SU-DHL-6 (cell line): Measurements from ENCODE around the gene ZNF311.

Experiments
- H2AFZ ChIP-seq: fragments of 200-600 bp; sonication (generic); 2 replicates; pipeline ENCODE4 v1.6.1; 2014; ENCODE audit warnings: low read depth, mild to moderate bottlenecking, moderate library complexity, mixed read lengths, antibody characterized with exemption, low read length; ENCODE audit not compliant: severe bottlenecking
- H3F3A ChIP-seq: fragments of 200-600 bp; shearing (Covaris generic); 2 replicates; pipeline ENCODE4 v1.6.0; 2016; ENCODE audit warnings: antibody characterized with exemption, mild to moderate bottlenecking; ENCODE audit not compliant: insufficient read depth
- H3K27ac ChIP-seq: fragments of 200-600 bp; sonication (generic); 2 replicates; pipeline ENCODE4 v1.5.1; 2016; ENCODE audit warnings: low read depth, mild to moderate bottlenecking, low read length, moderate library complexity, mixed read lengths
- H3K27me3 ChIP-seq: fragments of 200-600 bp; sonication (generic), shearing (Covaris generic); 2 replicates; pipeline ENCODE4 v1.6.0; 2014; ENCODE audit warnings: mild to moderate bottlenecking, low read length
- H3K36me3 ChIP-seq: fragments of 200-600 bp; sonication (generic); 2 replicates; pipeline ENCODE4 v1.6.1; 2014; ENCODE audit warnings: mild to moderate bottlenecking, low read length, mixed read lengths
- H3K4me2 ChIP-seq: fragments of 300-600, 200-600 bp; shearing (Covaris generic), sonication (generic); 2 replicates; pipeline ENCODE4 v1.6.0; 2014; ENCODE audit warnings: low read length, low read depth, mild to moderate bottlenecking; ENCODE audit not compliant: poor library complexity, severe bottlenecking
- H3K4me3 ChIP-seq: fragments of 200-600 bp; sonication (generic); 2 replicates; pipeline ENCODE4 v1.5.1; 2014; ENCODE audit warnings: antibody characterized with exemption, low read length, mild to moderate bottlenecking, mixed read lengths; ENCODE audit not compliant: insufficient read depth, poor library complexity, severe bottlenecking
- H3K79me2 ChIP-seq: fragments of 200-600 bp; sonication (generic); 2 replicates; pipeline ENCODE4 v1.6.1; 2014; ENCODE audit warnings: mild to moderate bottlenecking, low read length, moderate library complexity; ENCODE audit not compliant: insufficient read depth
- H3K9ac ChIP-seq: fragments of 200-600 bp; sonication (generic); 2 replicates; pipeline ENCODE4 v1.7.0; 2014; ENCODE audit warnings: mild to moderate bottlenecking, low read length
- H3K9me2 ChIP-seq: fragments of 200-600 bp; sonication (generic); replicated peaks from 2 replicates; pipeline ENCODE4 v1.6.1; 2014; ENCODE audit warnings: low read length; ENCODE audit not compliant: insufficient read depth
- H3K9me3 ChIP-seq: fragments of 200-600 bp; sonication (generic); 2 replicates; pipeline ENCODE4 v1.6.1; 2014; ENCODE audit warnings: low read length, mixed read lengths; ENCODE audit not compliant: insufficient read depth
- H4K20me1 ChIP-seq: fragments of 200-600 bp; sonication (generic); 2 replicates; pipeline ENCODE4 v1.6.1; 2014; ENCODE audit warnings: low read depth, mild to moderate bottlenecking, antibody characterized with exemption, low read length, moderate library complexity, mixed read lengths
- EZH2phosphoT487 ChIP-seq: fragments of 200-600 bp; sonication (generic), shearing (Covaris generic); conservative IDR thresholded peaks from 2 replicates; pipeline ENCODE4 v1.6.1; 2018; ENCODE audit warnings: mild to moderate bottlenecking, antibody characterized with exemption, low read length, moderate library complexity, mixed read lengths
- TF ChIP-seq, protein P1 (sequence below): fragments of 200-600 bp; sonication (generic); IDR thresholded peaks from one replicate; pipeline ENCODE4 v1.5.1; 2017; ENCODE audit warnings: antibody characterized with exemption, mild to moderate bottlenecking, low read length, moderate library complexity; ENCODE audit not compliant: insufficient read depth, poor library complexity, severe bottlenecking

Gene ZNF311

DNA sequence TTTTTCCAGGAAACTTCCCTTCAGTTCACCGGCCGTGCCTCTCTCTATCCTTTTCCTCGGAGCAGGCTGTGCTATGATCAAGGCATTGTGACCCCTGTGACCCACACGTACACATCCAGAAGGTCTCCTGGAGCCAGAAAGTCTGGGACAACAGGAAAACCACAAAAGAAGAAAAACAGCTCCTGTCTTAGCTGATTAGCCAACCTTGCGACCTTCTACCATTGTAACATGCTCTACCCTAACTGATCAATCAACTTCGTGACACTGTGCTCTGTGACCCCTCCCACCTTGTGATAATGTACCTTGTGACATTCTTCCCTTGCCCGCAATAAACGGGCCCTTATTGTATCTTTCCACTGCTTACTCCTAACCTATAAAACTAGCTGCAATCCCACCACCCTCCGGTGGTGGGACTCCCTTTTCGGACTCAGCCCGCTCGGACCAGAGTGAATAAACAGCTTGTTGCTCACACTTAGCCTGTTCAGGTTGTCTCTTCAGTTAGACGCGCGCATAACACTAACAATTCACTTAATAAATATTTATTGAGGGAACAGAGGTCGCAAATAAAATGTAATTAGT, 24.2 kb downstream of the ZNF311 start:
- Histone ChIP-seq H3K27me3 (no peaks in the 10 kb centered on the region), H3K9me3 (no peaks in the 10 kb centered on the region), H3K4me2 (peak overlapping the region; percentile 89), H3K36me3 (no peaks in the 10 kb centered on the region), H4K20me1 (no peaks in the 10 kb centered on the region), H3K4me3 (peak overlapping the region; percentile 92), H3K79me2 (no peaks in the 10 kb centered on the region), H3F3A (peaks cover 22% of the 10 kb centered on the region), H3K9ac (peak overlapping the region; percentile 45), H3K9me2 (no peaks in the 10 kb centered on the region), H3K27ac (peak overlapping the region; percentile 42), H2AFZ (peak overlapping the region; percentile 72)
- TF ChIP-seq, protein P1, sequence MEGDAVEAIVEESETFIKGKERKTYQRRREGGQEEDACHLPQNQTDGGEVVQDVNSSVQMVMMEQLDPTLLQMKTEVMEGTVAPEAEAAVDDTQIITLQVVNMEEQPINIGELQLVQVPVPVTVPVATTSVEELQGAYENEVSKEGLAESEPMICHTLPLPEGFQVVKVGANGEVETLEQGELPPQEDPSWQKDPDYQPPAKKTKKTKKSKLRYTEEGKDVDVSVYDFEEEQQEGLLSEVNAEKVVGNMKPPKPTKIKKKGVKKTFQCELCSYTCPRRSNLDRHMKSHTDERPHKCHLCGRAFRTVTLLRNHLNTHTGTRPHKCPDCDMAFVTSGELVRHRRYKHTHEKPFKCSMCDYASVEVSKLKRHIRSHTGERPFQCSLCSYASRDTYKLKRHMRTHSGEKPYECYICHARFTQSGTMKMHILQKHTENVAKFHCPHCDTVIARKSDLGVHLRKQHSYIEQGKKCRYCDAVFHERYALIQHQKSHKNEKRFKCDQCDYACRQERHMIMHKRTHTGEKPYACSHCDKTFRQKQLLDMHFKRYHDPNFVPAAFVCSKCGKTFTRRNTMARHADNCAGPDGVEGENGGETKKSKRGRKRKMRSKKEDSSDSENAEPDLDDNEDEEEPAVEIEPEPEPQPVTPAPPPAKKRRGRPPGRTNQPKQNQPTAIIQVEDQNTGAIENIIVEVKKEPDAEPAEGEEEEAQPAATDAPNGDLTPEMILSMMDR = peak; percentile 12
- no peak for TF ChIP-seq EZH2phosphoT487

DNA sequence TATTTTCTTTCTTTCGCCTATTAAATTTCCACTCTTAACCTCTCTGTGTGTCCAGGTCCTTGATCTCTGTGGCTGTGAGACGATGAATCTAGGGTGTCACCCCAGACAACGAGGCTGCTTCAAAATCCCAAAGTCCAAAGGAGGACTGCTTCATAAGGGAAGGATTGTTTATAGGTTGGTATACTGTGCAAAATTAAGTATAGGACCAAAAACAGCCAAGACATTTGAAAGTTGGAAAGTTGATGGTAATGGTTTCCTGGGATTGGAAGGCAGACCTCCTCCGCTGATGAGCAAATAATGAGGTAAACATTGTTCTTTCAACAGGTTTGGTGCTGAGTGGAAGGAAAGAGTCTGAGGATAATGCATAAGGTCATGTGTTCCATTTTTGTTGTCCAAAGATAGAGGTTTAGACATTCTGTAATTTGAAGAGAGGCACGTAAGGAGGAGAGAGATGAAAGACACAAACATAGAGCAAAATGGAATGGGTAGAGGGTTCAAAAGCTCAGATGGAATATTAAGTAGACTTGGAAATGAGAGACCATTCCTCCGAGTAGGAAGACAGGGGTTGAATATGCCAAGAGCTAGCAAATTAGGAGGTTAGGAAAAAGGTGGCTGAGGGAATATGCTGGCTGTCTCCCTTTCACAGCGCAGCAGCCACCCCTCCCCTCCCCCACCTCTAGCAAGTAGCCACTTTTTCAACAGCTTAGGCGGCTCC, 24.8 kb downstream of the ZNF311 start:
- Histone ChIP-seq H3K9me2 (no peaks in the 10 kb centered on the region), H4K20me1 (no peaks in the 10 kb centered on the region), H3K9ac (peak overlapping the region; percentile 45), H3K27me3 (no peaks in the 10 kb centered on the region), H2AFZ (peak overlapping the region; percentile 72), H3K4me2 (peak overlapping the region; percentile 89), H3K27ac (no peak overlapping the region), H3K79me2 (no peaks in the 10 kb centered on the region), H3K9me3 (no peaks in the 10 kb centered on the region), H3F3A (peaks cover 22% of the 10 kb centered on the region), H3K4me3 (peak overlapping the region; percentile 92), H3K36me3 (no peaks in the 10 kb centered on the region)
- TF ChIP-seq, protein P1 = no peak
- TF ChIP-seq EZH2phosphoT487 = no peak

DNA sequence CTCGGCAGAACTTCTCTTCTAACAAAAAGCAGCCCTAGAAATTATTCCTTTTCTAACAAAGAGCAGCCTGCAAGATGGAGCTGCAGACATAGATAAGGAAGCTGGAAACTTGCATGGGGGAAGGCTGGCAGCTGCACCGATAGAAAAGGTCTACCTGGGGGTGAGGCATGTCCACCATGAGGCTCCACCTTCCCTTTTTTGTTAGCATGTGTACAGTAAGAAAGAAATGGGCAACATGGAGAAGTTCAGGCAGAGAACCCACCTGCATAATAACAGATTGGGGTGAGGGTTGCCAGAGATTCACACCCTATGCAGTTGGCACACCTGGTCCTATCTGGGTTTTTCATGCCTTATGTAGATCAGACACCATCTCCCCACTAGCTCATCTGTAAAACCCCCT, 25.4 kb downstream of the ZNF311 start:
- Histone ChIP-seq H4K20me1 (no peaks in the 10 kb centered on the region), H3K27me3 (no peaks in the 10 kb centered on the region), H3K36me3 (no peaks in the 10 kb centered on the region), H3K9me2 (no peaks in the 10 kb centered on the region), H3K9me3 (no peaks in the 10 kb centered on the region), H3K9ac (no peak overlapping the region), H3K27ac (no peak overlapping the region), H3K4me3 (no peak overlapping the region), H3K79me2 (no peaks in the 10 kb centered on the region), H3K4me2 (no peak overlapping the region), H3F3A (peaks cover 22% of the 10 kb centered on the region), H2AFZ (no peak overlapping the region)
- TF ChIP-seq, protein P1 = no peak
- no peak for TF ChIP-seq EZH2phosphoT487
